K562 (cell line): ENCODE measurements around the gene KCTD12. TPM values are rescaled to one million over a fixed set of nuclear protein-coding genes. Genes with fewer than 3 reads are reported as not detected.

Experiments used
- DNMT1 ChIP-seq: fragments of 450-650 bp; IDR thresholded peaks from 2 replicates; pipeline ENCODE4 v1.6.1; 2016; ENCODE audit warnings: antibody characterized with exemption, mild to moderate bottlenecking
- ETV6 ChIP-seq, 3 experiments: fragments of 150-350 bp in 1 of 3; sonication (generic) in 1 of 3; formaldehyde crosslinking in 1 of 3; IDR thresholded peaks; 2 replicates each; pipeline versions ENCODE4 v1.6.1 to v1.8.0; 2014 to 2022; ENCODE audit warnings: borderline replicate concordance in 2 of 3, low read depth in 2 of 3, antibody characterized with exemption in 1 of 3, low read length in 1 of 3, mild to moderate bottlenecking in 1 of 3, missing genetic modification reagents in 1 of 3
- GATAD2A ChIP-seq: fragments of 450-650 bp; IDR thresholded peaks from 2 replicates; pipeline ENCODE4 v1.6.1; 2017
- NFRKB ChIP-seq: fragments of 450-650 bp; IDR thresholded peaks from 2 replicates; pipeline ENCODE4 v1.6.1; 2016; ENCODE audit warnings: low read depth
- TBP ChIP-seq: optimal IDR thresholded peaks from 2 replicates; pipeline ENCODE3; 2011; ENCODE audit warnings: low read depth, low read length, improper control_type of control experiment
- ZNF12 ChIP-seq: sonication (generic); formaldehyde crosslinking; IDR thresholded peaks from 2 replicates; pipeline ENCODE4 v1.4.0; 2020; ENCODE audit warnings: mild to moderate bottlenecking, missing genetic modification reagents
- ZNF324 ChIP-seq: fragments of 250-450 bp; sonication (Bioruptor Pico); IDR thresholded peaks from 2 replicates; pipeline ENCODE4 v1.4.0; 2020; ENCODE audit warnings: mild to moderate bottlenecking
- polyA plus RNA-seq, 8 experiments: library from polyadenylated mRNA; depleted of rRNA in 4 of 8; stranded (reverse) in 5 of 8; unstranded in 3 of 8; fragments of >200 nt; fragmentation: Nextera tagmentation in 2 of 8; fragmentation: Illumina TruSeq in 1 of 8; extraction: Ambion mirVana in 2 of 8; extraction: Trizol in 1 of 8; gene quantifications; 2 replicates each; pipeline versions ENCODE4 v1.2.1 to v1.2.3, GENCODE V29; 2011 to 2014; ENCODE audit warnings: inconsistent platforms in 1 of 8, missing spikeins in 1 of 8
- total RNA-seq, 7 experiments: library from RNA; depleted of rRNA in 6 of 7; stranded (reverse); fragments of >200 nt in 6 of 7; fragmentation: Illumina TruSeq in 2 of 7; extraction: Trizol in 2 of 7; gene quantifications; 2 replicates each; pipeline versions ENCODE4 v1.2.1 to v1.2.3, GENCODE V29; 2011 to 2021; ENCODE audit warnings: low replicate concordance in 1 of 7
- TF ChIP-seq, protein P1 (sequence below): fragments of 250-450 bp; sonication (Bioruptor Pico); IDR thresholded peaks from 2 replicates; pipeline ENCODE4 v1.8.0; 2021; ENCODE audit warnings: mild to moderate bottlenecking, moderate library complexity
- TF ChIP-seq, protein P2 (sequence below): fragments of 250-450 bp; sonication (Bioruptor Pico); IDR thresholded peaks from 2 replicates; pipeline ENCODE4 v1.5.1; 2021; ENCODE audit warnings: mild to moderate bottlenecking

The KCTD12 gene
- total and polyA plus RNA-seq, 9 of the 15 experiments (the other 6 are each of a cell fraction or from before 2014, with no cell fraction given), result 0.14 to 0.93 (median 0.32) TPM

DNA sequence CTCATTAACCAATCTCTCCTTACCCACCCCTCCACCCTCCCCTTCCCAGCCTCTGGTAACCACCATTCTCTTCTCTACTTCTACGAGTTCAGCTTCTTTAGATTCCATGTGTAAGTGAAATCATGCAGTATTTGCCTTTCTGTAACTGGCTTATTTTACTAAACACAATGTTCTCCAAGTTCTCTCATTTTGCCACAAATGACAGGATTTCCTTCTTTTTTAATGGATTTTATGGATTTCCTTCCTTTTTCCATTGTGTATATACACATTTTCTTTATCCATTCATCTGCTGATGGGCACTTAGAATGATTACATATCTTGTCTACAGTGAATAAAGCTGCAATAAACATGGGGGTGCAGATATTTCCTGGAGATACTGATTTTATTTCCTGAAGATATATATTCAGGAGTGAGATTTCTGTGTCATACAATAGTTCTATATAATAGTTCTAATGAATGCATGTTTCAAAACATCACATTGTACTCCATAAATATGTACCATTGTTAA is 20.2 kb downstream of the KCTD12 start (continued):
- TF ChIP-seq, protein P1, sequence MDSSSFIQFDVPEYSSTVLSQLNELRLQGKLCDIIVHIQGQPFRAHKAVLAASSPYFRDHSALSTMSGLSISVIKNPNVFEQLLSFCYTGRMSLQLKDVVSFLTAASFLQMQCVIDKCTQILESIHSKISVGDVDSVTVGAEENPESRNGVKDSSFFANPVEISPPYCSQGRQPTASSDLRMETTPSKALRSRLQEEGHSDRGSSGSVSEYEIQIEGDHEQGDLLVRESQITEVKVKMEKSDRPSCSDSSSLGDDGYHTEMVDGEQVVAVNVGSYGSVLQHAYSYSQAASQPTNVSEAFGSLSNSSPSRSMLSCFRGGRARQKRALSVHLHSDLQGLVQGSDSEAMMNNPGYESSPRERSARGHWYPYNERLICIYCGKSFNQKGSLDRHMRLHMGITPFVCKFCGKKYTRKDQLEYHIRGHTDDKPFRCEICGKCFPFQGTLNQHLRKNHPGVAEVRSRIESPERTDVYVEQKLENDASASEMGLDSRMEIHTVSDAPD (CRISPR knock-in tag), result no peak
- no peak for TF ChIP-seq ETV6 (IDR thresholded peaks at IDR 0.05; ENCODE audit: borderline replicate concordance in 1 of 2, low read depth in 2 of 2, low read length in 1 of 2)
- no peak for TF ChIP-seq ETV6 (CRISPR knock-in tag; IDR thresholded peaks at IDR 0.05; ENCODE audit: borderline replicate concordance)
- TF ChIP-seq TBP, result no peak
- TF ChIP-seq ZNF324, result no peak
- TF ChIP-seq, protein P2, sequence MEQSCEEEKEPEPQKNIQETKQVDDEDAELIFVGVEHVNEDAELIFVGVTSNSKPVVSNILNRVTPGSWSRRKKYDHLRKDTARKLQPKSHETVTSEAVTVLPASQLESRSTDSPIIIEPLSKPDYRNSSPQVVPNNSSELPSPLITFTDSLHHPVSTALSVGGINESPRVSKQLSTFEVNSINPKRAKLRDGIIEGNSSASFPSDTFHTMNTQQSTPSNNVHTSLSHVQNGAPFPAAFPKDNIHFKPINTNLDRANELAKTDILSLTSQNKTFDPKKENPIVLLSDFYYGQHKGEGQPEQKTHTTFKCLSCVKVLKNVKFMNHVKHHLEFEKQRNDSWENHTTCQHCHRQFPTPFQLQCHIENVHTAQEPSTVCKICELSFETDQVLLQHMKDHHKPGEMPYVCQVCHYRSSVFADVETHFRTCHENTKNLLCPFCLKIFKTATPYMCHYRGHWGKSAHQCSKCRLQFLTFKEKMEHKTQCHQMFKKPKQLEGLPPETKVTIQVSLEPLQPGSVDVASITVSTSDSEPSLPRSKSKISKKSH (CRISPR knock-in tag), result no peak
- no peak for TF ChIP-seq NFRKB
- no peak for TF ChIP-seq GATAD2A
- TF ChIP-seq DNMT1, result no peak
- TF ChIP-seq ZNF12 (CRISPR knock-in tag), result no peak
- TF ChIP-seq, all 486 proteins: peak for 0
